OCI-LY1 (cell line): Measurements from ENCODE around the gene NPM1.
A peak's percentile ranks its signal among the peaks of the same experiment; 100 is the strongest.

Source experiments
- H2AFZ ChIP-seq: fragments of 200-600 bp; sonication (generic), shearing (Covaris generic); 2 replicates; pipeline ENCODE4 v1.6.0; 2014; ENCODE audit warnings: antibody characterized with exemption, mild to moderate bottlenecking, low read length
- H3F3A ChIP-seq: fragments of 200-600 bp; sonication (generic), shearing (Covaris generic); 2 replicates; pipeline ENCODE4 v1.6.0; 2014; ENCODE audit warnings: mild to moderate bottlenecking, antibody characterized with exemption, low read length, moderate library complexity; ENCODE audit not compliant: insufficient read depth
- H3K27ac ChIP-seq: fragments of 200-600 bp; sonication (generic); 2 replicates; pipeline ENCODE4 v1.5.1; 2014; ENCODE audit warnings: low read length, mixed run types, mild to moderate bottlenecking, low read depth; ENCODE audit not compliant: poor library complexity, severe bottlenecking
- H3K27me3 ChIP-seq: fragments of 200-600 bp; sonication (generic); 2 replicates; pipeline ENCODE4 v1.6.0; 2014; ENCODE audit warnings: antibody characterized with exemption, mild to moderate bottlenecking, low read length, moderate library complexity; ENCODE audit not compliant: insufficient read depth
- H3K36me3 ChIP-seq: fragments of 200-600 bp; sonication (generic); 2 replicates; pipeline ENCODE4 v1.6.1; 2014; ENCODE audit warnings: mild to moderate bottlenecking, antibody characterized with exemption, low read length, moderate library complexity, mixed read lengths; ENCODE audit not compliant: insufficient read depth
- H3K4me1 ChIP-seq: fragments of 200-600 bp; sonication (generic); 2 replicates; pipeline ENCODE4 v1.5.1; 2014; ENCODE audit warnings: mild to moderate bottlenecking, low read length, moderate library complexity; ENCODE audit not compliant: insufficient read depth, severe bottlenecking
- H3K4me2 ChIP-seq: fragments of 200-600 bp; sonication (generic), shearing (Covaris generic); 2 replicates; pipeline ENCODE4 v1.6.1; 2014; ENCODE audit warnings: low read length
- H3K4me3 ChIP-seq: fragments of 200-600 bp; sonication (generic); 2 replicates; pipeline ENCODE4 v1.5.1; 2014; ENCODE audit warnings: low read length, low read depth, mild to moderate bottlenecking, mixed read lengths; ENCODE audit not compliant: poor library complexity, severe bottlenecking
- H3K79me2 ChIP-seq: fragments of 200-600 bp; shearing (Covaris generic); 2 replicates; pipeline ENCODE4 v1.6.1; 2016; ENCODE audit warnings: mixed run types, low read length, mixed read lengths; ENCODE audit not compliant: insufficient read depth
- H3K9ac ChIP-seq: fragments of 200-600 bp; sonication (generic), shearing (Covaris generic); 2 replicates; pipeline ENCODE4 v1.6.1; 2014; ENCODE audit warnings: mild to moderate bottlenecking, low read length, mixed read lengths
- H3K9me2 ChIP-seq: fragments of 200-600 bp; sonication (generic), shearing (Covaris generic); 2 replicates; pipeline ENCODE4 v1.6.1; 2014; ENCODE audit warnings: low read depth, mild to moderate bottlenecking, low read length, mixed read lengths
- H3K9me3 ChIP-seq: fragments of 200-600 bp; shearing (Covaris generic); 2 replicates; pipeline ENCODE4 v1.6.1; 2014; ENCODE audit warnings: low read length, mixed read lengths
- H4K20me1 ChIP-seq: fragments of 200-600 bp; sonication (generic), shearing (Covaris generic); 2 replicates; pipeline ENCODE4 v1.6.0; 2016; ENCODE audit warnings: mild to moderate bottlenecking, low read length; ENCODE audit not compliant: insufficient read depth
- CTCF ChIP-seq: fragments of 200-600 bp; sonication (generic), shearing (Covaris generic); IDR thresholded peaks from 2 replicates; pipeline ENCODE4 v1.5.1; 2017; ENCODE audit warnings: mild to moderate bottlenecking, antibody characterized with exemption, low read length, moderate library complexity, mixed read lengths
- EZH2 ChIP-seq: fragments of 200-600 bp; sonication (generic), shearing (Covaris generic); IDR thresholded peaks from 2 replicates; pipeline ENCODE4 v1.8.0; 2017; ENCODE audit warnings: borderline replicate concordance, mixed run types, mild to moderate bottlenecking, antibody characterized with exemption, low read length, moderate library complexity, mixed read lengths

The NPM1 gene

DNA sequence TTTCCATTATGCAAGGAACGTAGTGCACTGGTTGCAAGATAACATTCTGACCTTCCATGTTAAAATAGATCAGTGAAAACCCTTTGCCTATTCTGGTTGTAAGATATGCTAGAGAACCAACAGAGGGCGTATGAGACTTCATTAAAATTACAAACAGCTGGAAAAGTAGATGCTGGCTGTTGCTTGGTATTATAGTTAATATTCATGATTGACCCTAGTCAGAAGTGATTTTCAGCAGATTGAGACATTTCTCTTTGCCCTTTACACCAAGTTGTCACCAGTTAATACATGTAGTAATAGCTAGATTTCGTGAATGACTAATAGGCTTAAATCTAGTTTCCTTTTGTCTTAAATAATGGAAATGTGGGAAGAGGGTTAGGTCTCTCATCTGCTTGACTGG lies 18.0 kb downstream of the NPM1 start:
- Histone ChIP-seq H3K9me3 (no peaks in the 10 kb centered on the region), H3F3A (peaks cover 6% of the 10 kb centered on the region; the same call in 1 of the 2 replicates), H3K4me3 (no peak overlapping the region), H3K27ac (no peak overlapping the region), H3K4me1 (no peaks in the 10 kb centered on the region), H4K20me1 (peaks cover 6% of the 10 kb centered on the region; the same call in 1 of the 2 replicates), H3K9ac (no peak overlapping the region), H3K79me2 (peaks cover 8% of the 10 kb centered on the region), H2AFZ (no peak overlapping the region), H3K36me3 (peaks cover 76% of the 10 kb centered on the region), H3K9me2 (no peaks in the 10 kb centered on the region), H3K27me3 (no peaks in the 10 kb centered on the region), H3K4me2 (no peak overlapping the region)
- peak; percentile 46; the same call in 1 of the 2 replicates for TF ChIP-seq CTCF
- TF ChIP-seq EZH2, result no peak

DNA sequence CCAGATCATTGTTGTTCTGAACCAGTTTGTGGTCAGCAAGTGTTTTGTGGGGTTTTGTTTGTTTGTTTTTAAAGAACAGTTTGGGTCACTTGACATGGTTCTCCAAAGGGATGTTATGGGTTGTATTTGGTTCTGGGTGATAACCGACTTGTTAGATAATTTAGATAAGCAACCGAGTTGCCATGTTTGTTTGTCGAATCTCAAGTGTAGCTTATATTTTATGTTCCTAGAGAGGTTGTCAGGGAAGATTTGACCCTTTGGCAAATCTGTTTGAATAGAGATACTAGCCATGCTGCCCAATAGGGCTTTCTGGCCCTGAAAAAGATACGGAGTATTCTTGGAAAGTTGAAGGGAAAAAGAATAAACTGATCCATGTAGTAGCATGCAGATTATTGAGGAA lies 19.6 kb downstream of the NPM1 start:
- peaks cover 8% of the 10 kb centered on the region for H3K79me2 ChIP-seq
- H3K4me1 ChIP-seq, result no peaks in the 10 kb centered on the region
- H3K4me2 ChIP-seq, result no peak overlapping the region
- H3K4me3 ChIP-seq, result no peak overlapping the region
- no peak overlapping the region for H3K9ac ChIP-seq
- peaks cover 6% of the 10 kb centered on the region; the same call in 1 of the 2 replicates for H3F3A ChIP-seq
- H2AFZ ChIP-seq, result no peak overlapping the region
- H3K9me2 ChIP-seq, result no peaks in the 10 kb centered on the region
- peaks cover 6% of the 10 kb centered on the region; the same call in 1 of the 2 replicates for H4K20me1 ChIP-seq
- H3K9me3 ChIP-seq, result no peaks in the 10 kb centered on the region
- TF ChIP-seq EZH2 (no peak), CTCF (no peak)
- peaks cover 76% of the 10 kb centered on the region for H3K36me3 ChIP-seq
- no peak overlapping the region for H3K27ac ChIP-seq
- H3K27me3 ChIP-seq, result no peaks in the 10 kb centered on the region

- Histone ChIP-seq H3K79me2 (peaks cover 8% of the 10 kb centered on the region), H3K36me3 (peaks cover 90% of the 10 kb centered on the region)
- TF ChIP-seq EZH2, result no peak
- TF ChIP-seq CTCF, result no peak
Observed at GRCh38 chr5:171409164-171410136, 21.8 kb downstream of the NPM1 start.

More at GRCh38 chr5:171409164-171410136, 21.8 kb downstream of the NPM1 start:
- Histone ChIP-seq H3K9me2 (no peaks in the 10 kb centered on the region), H2AFZ (no peak overlapping the region), H3K27ac (no peak overlapping the region), H3K4me2 (no peak overlapping the region), H3K9me3 (no peaks in the 10 kb centered on the region), H3F3A (peaks cover 6% of the 10 kb centered on the region; the same call in 1 of the 2 replicates), H3K27me3 (no peaks in the 10 kb centered on the region), H3K4me3 (no peak overlapping the region), H3K9ac (no peak overlapping the region), H4K20me1 (peaks cover 8% of the 10 kb centered on the region; the same call in 1 of the 2 replicates), H3K4me1 (no peaks in the 10 kb centered on the region)
